T-helper 22 cell (primary cell): ENCODE results near the gene SMPD1.

ENCODE experiments used
- DNase-seq: peaks from one replicate; pipeline ENCODE4 v3.0.0-alpha.2; 2020; ENCODE audit warnings: low read depth

SMPD1 gene

GRCh38 chr11:6414874-6415328 is 24.6 kb downstream of the SMPD1 start:
- no peak for DNase-seq

DNA sequence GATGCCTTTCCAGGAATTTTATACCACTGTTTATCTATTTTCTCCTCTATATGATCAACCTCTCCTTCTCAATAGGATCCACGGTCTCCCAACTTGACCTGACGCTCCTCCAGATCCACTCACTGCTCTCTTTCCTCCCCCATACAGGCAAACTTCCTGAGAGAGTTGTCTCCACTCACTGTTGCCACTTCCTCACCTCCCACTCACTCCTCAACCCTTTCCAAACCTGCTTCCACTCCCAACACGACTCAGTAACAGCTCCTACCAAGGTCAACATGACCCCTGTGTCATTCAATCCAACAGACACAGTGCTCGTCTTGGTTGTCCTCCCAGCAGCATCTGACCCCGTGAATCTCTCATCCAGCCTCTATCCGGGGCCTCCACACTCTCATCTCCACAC is 25.5 kb downstream of the SMPD1 start:
- no peak for DNase-seq

- no peak for DNase-seq
Measured at GRCh38 chr11:6417907-6418556, 27.8 kb downstream of the SMPD1 start.

DNA sequence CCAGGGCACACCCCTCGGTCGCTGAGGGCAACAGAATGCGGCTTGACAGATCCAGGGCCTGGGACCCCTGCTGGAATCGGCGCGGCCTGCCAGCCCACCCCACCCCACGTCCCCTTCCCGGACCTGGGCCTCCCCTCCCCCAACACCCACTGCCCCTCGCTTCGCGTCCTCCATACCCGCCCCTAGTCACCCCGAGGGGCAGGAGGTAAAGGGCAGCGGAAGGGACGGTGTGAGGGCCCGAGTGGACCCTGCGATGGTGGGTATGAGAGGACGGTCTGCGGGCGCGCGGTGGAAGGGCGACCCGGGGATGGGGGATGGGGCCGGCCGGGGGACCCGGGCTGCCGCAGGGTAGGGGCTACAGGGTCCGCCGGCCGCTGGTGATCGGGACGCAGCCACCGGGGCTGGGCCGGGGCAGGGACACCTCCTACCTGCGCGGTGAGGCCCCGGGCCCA is 28.3 kb downstream of the SMPD1 start:
- DNase-seq, result no peak

- peak; percentile 55 for DNase-seq
Measured at GRCh38 chr11:6419009-6419631, 28.8 kb downstream of the SMPD1 start, which contains the start of gene APBB1. Gene APBB1, minus strand, starts transcription at chr11:6419094. Its CDS starts 7,747 bp downstream, at chr11:6411347.

DNA sequence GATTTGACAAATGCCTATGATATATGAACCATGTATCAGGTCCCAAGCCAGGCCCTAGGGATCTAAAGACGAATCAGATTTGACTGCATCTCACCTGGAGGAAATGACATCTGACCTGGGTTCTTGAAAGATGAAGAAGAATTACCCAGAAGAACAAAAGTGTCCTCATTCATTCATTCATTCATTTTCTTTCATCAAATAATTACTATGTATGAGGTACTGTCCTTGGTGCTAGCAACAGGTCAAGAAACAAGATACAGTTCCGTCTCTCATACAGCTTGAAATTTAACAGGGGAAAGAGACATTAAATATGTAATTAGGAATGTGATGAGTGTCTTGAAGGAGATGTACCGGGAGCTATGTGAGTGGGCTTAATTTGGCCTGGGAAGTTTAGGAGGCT is 30.4 kb downstream of the SMPD1 start:
- no peak for DNase-seq

DNA sequence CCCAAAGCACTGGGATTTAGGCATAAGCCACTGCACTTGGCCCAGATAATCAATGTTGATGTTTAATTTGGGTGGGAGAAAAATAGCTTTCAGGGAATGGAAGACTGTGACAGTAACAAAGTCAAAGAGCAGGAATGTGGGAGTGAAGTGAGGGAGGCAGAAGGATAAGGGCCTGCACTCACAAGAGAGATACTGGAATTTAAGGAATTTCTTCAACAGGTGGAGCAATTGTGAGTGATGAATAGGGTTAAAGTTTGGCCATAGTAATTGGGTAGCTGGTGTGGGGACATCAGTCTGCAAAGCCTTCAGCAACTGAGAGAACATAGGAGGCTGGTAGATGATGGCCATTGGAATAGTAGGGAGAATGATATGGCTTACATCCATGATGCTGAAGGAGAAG is 37.2 kb downstream of the SMPD1 start:
- DNase-seq, result no peak

GRCh38 chr11:6431861-6432260 is 41.6 kb downstream of the SMPD1 start:
- DNase-seq, result no peak

- no peak for DNase-seq
Measured at GRCh38 chr11:6433998-6434660, 43.9 kb downstream of the SMPD1 start.

DNA sequence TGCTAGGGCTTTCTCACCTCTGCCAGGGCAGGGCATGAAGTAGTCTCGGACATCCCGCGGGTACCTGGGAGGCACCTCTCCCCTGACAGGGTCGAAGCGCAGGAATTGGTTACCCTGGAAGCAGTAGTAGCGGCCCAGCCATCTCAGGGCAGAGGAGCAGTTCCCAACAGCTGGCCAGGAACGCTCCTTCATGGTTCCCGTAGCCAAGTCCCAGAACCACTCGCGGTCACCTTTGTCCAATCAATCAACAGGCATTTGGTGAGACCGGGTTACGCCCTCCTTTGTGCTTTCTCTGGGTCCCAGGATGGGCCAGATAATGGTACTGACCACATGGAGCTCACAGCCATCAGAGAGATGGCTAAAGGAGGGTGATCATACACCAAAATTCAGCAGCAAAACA is 47.1 kb downstream of the SMPD1 start:
- DNase-seq, result no peak

GRCh38 chr11:6437993-6438392 is 47.7 kb downstream of the SMPD1 start:
- no peak for DNase-seq

DNA sequence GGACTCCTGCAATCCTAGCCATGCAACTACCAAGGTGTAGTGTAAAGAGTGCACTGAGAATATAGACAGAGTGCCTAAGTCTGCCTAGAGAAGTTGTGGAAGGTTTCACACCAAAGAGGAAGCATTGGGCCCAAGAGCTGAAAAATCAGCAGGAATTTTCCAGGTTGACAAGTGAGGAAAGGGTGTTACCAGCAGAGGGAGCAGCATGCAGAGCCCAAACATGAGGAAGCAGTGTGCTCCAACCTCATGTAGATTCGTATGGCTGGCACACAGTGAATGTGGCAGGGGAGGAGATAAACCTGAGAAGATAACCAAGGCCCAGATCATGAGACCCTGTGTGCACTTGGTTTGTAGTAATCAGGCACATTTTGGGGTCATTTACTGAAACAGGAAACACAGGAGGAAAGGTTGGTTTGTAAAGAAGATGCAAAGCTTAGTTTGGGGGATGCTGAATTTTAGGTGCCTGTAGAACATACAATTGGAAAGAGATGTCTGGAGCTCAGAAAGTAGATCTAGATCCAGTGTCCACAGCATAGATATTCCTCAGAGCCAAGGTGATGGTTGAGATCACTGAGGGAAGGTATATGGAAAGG is 48.8 kb downstream of the SMPD1 start:
- no peak for DNase-seq

DNA sequence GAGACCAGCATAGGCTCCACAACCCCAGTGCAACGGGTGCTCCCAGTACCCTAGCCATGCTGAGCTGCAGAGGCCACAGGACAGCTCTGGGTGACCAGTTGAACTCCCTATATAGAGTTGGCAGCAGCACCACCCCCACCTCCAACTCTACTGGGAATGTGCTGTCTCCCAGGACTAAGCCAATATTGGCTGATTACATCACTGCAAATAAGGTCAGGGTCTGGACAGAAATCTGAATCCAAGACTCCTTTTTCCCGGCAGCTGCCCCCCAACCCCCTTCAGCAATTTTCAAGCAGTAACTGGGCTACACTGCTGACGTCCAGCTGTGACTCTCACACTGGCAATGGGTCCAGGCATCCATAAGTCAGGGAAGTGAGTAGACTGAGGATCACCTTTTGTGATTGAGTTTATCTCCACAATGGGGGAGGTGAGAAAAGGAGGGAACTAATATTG is 50.7 kb downstream of the SMPD1 start, which contains the start of gene HPX:
TSS of gene HPX (minus strand) at position 82 of the 453 bp plus-strand sequence. CDS start at position 58, 24 bp downstream.
- DNase-seq, result no peak

DNA sequence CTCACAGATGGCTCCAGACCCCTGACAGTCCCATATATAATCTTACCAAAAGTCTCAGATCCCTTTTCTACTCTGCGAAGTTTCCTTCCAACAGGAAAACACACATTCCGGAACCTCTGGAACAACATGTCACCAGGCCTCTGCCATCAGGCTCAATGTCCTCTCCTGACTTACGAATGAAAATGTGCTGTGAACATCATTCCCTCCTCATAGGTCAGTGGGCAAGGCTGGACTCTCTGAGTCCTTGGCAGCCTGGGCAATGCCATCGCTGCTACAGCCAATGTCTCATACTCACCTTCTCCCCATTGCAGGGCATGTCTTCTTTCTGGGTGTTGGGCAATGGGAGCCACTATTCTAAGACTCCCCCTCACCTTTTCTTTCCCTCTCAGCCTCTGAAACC is 52.2 kb downstream of the SMPD1 start:
- DNase-seq, result no peak

GRCh38 chr11:6443269-6444003 is 53.2 kb downstream of the SMPD1 start:
- DNase-seq, result peak; percentile 14
